Fibroblast of peridontal ligament (primary cell): ENCODE data around the gene SHE.

Experiments
- DNase-seq: peaks from one replicate; pipeline ENCODE4 v3.0.0-alpha.2; 2010; ENCODE audit errors: extremely low read depth

SHE gene

DNA sequence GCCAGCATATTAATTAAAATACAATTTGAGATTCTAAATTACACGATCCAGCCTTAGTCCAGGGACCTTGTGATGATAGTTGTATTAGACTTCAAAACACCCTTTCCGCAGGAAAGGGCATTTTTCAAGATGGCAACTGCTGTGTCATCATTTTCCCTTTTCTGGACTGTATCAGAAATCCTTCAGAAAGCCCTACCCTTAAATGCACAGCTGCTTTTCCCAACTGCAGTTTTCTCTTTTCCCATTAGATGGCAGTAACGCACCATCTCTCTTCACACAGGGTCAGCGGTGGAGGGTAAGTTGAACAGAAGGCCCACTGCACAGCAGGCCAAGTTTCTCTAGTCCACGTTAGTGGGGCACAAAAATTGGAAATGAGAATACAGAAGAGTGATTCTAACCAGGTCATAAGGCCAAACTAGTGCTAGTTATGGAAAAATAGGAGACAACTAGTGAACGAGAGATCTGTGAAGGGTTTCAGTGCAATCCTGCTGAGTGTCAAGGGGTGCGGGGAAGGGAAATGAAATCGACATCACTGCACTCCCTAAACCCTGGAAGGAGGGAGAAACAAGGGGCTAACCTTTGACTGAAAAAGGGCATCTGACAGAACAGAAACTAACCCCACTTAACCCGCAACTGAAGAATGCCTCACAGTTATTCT is 22.3 kb downstream of the SHE start:
- DNase-seq, result peak; percentile 96

DNA sequence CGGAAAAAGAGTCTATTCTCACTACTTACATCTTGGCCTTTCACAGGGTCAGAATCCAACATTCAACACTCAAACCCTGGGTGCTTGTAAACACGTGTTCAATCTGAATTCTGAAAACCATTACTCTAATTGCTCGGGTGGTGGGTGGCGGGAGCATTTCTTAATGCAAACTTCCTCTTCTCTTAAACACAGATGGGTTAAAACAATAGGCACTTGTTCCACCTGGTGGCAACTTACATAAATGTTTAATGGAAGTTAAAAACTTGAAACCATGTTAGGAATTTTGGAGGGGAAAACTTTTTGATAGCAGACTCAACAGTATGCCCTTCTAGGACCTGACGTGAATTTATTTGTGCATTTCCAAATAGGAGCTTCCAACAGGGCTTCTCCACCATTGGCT is 23.6 kb downstream of the SHE start:
- DNase-seq, result peak; percentile 45

- no peak for DNase-seq
Observed at GRCh38 chr1:154478013-154478412, 24.2 kb downstream of the SHE start.

DNA sequence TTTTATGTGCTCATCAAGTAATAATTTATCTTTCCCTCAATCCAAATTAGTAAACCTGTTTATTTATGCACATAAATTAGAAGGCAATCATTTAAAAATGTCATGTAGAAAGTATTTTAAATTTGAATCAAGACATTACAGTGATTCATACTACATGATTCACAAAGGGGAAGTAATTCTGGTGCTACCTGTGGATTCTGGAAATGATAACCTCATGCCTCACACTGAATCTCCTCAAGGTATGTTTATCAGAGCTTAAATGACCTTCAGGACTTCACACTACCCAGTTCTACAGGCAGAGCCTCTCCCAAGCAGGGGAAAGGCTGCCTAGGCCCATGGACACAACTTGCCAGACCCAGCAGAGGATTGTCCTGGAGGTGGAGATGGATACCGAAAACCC is 25.4 kb downstream of the SHE start:
- no peak for DNase-seq

DNA sequence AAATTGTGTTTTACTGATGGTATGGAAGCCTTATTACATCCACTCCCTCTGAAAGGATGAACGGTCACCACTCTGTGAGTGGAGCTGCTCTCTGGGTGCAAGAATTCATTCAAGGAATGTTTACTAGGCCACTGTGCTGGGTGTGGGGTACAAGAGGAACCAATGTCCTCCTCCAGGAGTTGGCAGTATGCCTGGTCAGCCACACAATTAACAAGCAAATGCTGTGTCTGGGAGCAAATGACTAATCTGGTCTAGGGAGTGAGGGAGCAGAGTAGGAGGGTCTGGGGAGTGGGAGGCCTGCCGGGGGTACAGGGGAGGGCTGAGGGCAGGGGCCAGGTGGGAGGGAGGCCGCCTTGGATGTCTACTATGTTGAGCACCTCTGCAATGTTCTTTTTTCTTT is 27.4 kb downstream of the SHE start:
- peak; percentile 70 for DNase-seq

DNA sequence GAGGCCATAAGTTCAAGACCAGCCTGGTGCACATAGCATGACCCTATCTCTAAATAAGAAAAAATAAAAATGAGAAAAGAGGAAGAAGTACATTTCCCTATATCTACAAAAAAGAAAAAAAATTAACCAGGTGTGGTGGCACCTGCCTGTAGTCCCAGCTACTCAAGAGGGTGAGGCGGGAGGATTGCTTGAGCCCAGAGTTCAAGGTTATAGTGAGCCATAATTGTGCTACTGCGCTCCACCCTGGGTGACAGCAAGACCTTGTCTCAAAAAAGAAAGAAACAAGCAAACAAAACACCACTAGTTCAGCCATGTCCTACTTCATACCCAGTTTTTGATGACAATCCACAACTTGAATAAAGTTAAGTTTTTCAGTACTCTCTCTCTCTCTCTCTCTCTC is 30.9 kb downstream of the SHE start:
- no peak for DNase-seq

DNA sequence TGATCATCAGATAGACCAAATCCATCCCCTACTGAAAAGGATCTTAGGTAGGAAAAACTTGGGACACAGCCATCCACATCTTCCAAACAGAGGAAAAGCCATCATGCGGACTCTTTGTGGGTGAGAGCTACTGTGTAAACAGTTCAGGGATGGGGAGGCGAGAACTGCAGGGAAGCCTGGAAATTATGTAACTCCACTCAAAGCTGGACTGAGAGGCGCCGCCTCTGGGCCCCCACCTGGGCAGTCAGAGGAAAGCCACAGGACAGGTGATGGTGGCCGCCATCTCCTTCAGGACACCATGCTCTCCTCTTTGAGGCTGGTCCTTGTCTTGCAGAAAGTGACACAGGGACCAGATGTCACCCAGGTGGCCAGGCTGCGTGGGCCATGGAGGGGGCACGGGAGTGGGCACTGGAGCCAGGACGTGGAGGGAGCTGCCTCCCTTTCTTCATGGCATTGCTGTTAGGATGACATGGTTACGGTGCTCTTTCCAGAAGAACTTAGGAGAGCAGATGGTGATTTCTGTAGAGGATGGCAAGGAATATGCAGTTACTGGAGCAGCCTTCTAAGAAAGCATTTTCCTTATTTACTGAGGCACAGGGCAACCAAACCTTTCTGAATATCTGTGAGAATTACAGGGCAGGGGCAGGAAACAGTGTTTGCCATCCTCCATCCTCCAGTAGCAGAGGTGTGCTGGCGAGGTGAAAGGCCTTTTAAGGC is 32.2 kb downstream of the SHE start:
- DNase-seq, result no peak

DNA sequence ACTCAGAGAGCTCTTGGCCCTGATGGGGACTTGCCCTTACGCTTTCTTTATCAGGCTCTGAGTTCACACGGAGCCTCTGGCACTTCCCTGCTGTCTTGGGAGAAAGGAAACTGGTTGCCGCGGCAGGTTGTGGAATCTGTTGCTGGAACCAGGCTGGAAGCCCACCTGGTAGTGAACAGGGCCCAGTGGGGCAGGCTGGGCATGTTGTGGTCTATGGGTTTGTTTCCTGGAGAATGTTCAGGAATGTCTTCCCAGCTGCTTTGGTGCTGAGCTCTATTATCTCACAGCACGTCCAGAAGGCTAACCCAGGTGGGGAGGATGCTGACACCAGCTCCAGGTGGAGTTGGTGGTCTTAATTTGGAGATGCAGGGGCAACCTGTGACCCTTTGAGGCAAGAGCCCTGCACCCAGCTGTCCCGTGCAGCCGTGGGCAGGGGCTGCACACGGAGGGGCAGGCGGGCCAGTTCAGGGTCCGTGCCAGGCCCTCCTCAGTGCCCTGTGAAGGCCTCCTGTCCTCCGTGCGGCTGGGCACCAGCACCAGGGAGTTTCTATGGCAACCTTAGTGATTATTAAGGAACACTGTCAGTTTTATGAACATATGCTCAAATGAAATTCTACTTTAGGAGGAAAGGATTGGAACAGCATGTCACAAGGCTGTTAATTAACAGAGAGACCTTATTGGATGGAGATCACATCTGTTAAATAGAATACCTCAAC is 33.5 kb downstream of the SHE start:
- no peak for DNase-seq

DNA sequence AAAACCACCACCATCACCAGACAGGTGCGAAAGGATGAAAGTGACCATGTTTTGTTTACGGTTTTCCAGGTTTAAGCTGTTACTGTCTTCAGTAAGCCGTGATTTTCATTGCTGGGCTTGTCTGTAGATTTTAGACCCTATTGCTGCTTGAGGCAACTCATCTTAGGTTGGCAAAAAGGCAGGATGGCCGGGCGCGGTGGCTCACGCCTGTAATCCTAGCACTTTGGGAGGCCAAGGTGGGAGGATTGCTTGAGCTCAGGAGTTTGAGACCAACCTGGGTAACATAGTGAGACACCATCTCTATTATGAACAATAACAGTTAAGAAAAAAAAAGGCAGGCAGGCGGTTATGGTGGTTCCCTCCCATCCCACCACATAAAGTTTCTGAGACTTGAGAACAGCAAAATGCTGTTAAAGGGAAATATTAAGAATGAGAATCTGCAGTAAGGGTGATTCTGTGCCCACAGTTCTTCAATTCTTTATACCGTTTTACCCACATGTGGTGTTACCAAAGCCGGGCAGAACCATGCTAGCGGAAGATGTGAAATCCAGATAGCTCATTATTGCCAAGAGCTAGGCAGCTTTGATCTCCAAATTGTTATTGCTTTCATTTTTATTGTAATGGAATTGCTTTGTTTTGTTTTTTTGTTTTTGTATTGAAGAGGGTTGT is 34.6 kb downstream of the SHE start:
- DNase-seq, result no peak

DNA sequence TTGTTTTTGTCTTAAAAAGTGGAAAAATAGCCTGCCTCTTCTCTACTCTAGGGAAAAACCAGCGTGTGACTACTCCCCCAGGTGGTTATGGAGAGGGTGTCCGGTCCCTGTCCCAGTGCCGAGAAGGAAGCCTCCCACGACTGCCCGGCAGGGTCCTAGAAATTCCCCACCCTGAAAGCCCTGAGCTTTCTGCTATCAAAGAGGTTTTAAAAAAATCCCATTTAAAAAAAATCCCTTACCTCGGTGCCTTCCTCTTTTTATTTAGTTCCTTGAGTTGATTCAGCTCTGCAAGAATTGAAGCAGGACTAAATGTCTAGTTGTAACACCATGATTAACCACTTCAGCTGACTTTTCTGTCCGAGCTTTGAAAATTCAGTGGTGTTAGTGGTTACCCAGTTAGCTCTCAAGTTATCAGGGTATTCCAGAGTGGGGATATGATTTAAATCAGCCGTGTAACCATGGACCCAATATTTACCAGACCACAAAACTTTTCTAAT is 35.2 kb downstream of the SHE start:
- DNase-seq, result no peak

DNA sequence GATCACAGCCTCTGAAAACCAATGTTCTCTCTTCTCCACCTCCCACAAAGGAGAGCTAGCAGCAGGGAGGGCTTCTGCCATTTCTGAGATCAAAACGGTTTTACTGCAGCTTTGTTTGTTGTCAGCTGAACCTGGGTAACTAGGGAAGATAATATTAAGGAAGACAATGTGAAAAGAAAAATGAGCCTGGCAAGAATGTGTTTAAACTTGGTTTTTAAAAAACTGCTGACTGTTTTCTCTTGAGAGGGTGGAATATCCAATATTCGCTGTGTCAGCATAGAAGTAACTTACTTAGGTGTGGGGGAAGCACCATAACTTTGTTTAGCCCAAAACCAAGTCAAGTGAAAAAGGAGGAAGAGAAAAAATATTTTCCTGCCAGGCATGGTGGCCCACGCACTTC is 36.0 kb downstream of the SHE start:
- DNase-seq, result no peak

- no peak for DNase-seq
Observed at GRCh38 chr1:154465621-154466195, 36.5 kb downstream of the SHE start.

- no peak for DNase-seq
Observed at GRCh38 chr1:154463512-154463990, 38.7 kb downstream of the SHE start.

DNA sequence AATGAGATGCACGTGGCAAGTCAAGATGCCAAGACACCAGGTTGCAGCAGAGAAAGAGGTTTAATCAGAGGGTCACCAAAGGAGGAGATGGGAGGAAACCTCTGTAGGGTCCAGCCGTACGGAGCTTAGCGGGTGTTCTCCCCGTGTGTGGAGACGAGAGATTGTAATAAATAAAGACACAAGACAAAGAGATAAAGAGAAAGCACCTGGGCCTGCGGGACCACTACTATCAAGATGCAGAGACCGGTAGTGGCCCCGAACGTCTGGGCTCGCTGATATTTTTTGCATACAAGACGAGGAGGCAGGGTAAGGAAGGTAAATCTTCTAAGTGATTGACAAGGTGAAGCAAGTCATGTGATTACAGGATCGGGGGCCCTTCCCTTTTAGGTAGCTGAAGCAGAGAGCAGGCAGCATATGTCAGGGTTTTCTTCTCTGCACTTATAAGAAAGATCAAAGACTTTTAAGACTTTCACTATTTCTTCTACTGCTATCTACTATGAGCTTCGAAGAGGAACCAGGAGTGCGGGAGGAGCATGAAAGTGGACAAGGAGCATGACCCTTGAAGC is 41.4 kb downstream of the SHE start:
- DNase-seq, result no peak

DNA sequence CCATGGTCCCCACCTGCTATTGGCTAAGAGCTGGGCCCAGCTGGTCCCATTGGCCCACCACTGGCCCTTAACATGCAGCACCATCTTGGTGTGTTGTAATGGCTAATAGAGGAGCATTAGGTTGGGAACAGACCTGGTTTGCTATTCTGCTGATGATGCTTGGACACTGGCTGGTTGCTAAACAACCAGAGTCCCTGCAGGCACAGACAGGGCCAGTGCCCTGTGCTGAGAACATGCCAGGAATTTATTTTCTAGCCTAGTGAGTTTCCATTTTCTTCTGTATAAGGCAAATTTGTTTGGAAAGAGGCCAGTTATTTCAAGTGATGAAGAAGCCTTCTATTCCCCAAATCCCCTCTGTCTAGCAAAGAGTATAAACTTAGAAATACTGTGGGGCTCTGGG is 43.1 kb downstream of the SHE start:
- DNase-seq, result no peak

DNA sequence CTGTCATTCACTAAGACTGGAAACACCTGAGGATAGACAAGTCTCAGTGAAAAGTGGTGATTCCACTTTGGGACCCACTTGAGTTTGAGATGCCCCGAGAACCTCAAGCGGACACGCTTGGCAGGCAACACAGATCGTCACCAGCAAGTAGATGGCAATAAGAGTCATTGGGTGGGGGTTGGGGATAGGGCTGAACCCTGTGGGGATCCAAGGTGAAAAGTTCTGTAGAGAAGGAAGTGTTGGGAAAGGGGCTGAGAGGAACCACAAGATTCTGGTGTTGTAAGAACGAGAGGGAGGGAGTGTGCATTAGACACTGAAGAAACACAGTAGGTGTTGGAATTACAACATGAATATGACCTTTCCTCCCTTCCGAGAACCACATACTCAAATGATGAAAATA is 45.6 kb downstream of the SHE start:
- no peak for DNase-seq

GRCh38 chr1:154454386-154455120 is 47.7 kb downstream of the SHE start:
- DNase-seq, result no peak

DNA sequence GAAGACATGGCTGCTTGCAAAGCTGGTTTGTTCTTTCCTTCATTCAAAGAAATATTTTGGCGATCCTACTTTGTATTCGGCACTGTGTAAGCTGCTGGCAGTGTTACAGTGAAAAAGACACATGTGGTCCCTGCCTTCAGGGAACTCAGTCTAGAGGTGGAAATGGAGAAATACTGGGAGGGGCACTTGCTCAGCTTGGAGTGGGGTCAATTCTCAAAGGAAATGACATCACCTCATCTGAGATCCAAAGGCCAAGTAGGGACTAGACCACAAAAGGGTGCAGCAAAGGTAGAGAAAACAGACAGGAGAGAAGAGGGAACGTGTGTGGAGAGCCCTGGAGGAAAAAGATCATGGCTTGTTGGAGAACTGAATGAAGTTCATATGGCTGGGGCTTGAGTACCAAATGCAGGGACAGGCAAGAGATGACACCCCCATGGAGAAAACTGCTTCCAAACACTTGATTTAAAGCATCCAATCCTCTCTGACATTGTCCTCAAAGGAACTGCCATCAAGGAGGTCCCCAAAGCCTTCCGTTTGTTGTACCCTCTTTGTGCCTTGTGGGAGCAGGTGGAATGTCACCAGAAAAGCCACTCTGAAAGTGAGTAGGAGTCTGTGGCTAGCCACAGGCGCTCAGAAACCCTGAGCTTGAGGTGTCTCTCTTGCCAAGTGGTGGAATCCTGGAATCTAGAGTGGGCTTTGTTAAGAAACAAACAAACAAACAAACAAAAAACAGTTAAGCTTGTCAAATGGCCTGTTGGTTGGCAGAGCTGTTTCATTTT is 48.4 kb downstream of the SHE start:
- DNase-seq, result peak; percentile 51

GRCh38 chr1:154453161-154453560 is 49.1 kb downstream of the SHE start:
- DNase-seq, result no peak

GRCh38 chr1:154448331-154448811 is 53.8 kb downstream of the SHE start:
- no peak for DNase-seq
